HG03342 (cell line): ENCODE results near the gene FGF8.

Source experiments
- ATAC-seq: cut with Tn5 transposase; IDR thresholded peaks from one replicate; pipeline ENCODE4 v1.9.1; 2021; ENCODE audit warnings: mild to moderate bottlenecking, moderate library complexity; ENCODE audit not compliant: unreplicated experiment

FGF8 gene

DNA sequence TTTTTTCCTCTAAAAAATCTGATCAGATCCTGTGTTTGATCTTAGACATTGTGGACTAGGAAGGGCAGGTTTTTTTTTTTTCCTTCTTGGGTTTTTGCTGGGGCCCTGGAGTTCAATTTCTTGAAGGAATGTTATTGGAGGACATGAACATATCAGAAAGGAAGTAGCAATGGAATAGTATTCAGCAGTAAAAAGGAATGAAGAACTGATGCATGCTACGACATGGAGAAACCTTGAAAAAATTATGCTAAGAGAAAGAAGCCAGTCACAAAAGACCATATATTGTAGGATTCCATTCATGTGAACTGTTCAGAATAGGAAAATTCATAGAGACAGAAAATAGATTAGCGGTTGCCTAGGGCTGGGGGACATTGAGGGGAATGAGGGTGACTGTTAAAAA lies 34.0 kb downstream of the FGF8 start:
- no peak for ATAC-seq

DNA sequence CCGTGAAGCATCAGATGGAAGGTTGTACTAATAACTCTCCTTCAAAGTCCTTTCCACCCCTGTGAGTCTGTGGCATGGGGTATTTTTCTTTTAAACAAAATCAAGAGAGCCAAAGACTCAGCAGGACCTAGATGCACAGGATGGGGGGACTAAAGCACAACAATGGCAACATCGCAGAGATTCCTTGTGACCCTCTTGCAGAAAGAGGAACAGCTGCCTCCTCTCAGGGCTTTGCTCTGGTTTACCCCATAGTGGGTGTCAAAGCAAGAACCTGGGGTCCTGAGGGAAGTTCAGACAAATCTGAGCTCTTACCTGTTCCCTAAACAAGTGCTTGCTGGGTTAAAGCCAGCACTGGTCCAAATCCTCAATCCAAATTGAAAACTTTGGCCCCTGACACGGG lies 39.2 kb downstream of the FGF8 start:
- no peak for ATAC-seq

- ATAC-seq: no peak
These were observed 43.8 kb downstream of the FGF8 start for GRCh38 chr10:101732096-101732495.

- no peak for ATAC-seq
These were observed 49.9 kb downstream of the FGF8 start for GRCh38 chr10:101726115-101726387.

GRCh38 chr10:101725296-101726114 lies 50.4 kb downstream of the FGF8 start:
- ATAC-seq: no peak

- no peak for ATAC-seq
These were observed 51.5 kb downstream of the FGF8 start for GRCh38 chr10:101724446-101724845.

GRCh38 chr10:101723176-101723575 lies 52.7 kb downstream of the FGF8 start:
- no peak for ATAC-seq

GRCh38 chr10:101721806-101722205 lies 54.1 kb downstream of the FGF8 start:
- ATAC-seq: no peak

- ATAC-seq: no peak
These were observed 55.2 kb downstream of the FGF8 start for GRCh38 chr10:101720606-101721230.
